Vagina (tissue), 2 donors: ENCODE data around the gene FBXO41. TPM values are rescaled to one million over a fixed set of nuclear protein-coding genes. Genes with fewer than 3 reads are reported as not detected.

ENCODE experiments used
- DNase-seq, 2 donors: peaks; one replicate each; pipeline ENCODE4 v3.0.0-alpha.2; 2017; ENCODE audit errors: extremely low spot score in 2 of 2
- H3K27ac ChIP-seq: fragments of 200-600 bp; sonication (generic); one replicate; pipeline ENCODE4 v1.5.1; 2019
- H3K27me3 ChIP-seq: fragments of 200-600 bp; sonication (generic); one replicate; pipeline ENCODE4 v1.5.1; 2019
- H3K36me3 ChIP-seq, 2 donors: fragments of 200-600 bp; sonication (generic); one replicate each; pipeline ENCODE4 v1.5.1; 2017 to 2019
- H3K4me1 ChIP-seq: fragments of 200-600 bp; sonication (generic); one replicate; pipeline ENCODE4 v1.5.1; 2019
- H3K4me3 ChIP-seq, 2 donors: fragments of 200-600 bp; sonication (generic); 1 replicate in 1 of 2; 2 replicates in 1 of 2; pipeline ENCODE4 v1.5.1; 2016 to 2019
- H3K9me3 ChIP-seq: fragments of 200-600 bp; sonication (generic); one replicate; pipeline ENCODE4 v1.5.1; 2019
- POLR2A ChIP-seq, 2 donors: fragments of 450-650 bp; IDR thresholded peaks; one replicate each; pipeline ENCODE4 v1.6.1; 2017; ENCODE audit warnings: antibody characterized with exemption in 2 of 2, mild to moderate bottlenecking in 2 of 2, moderate library complexity in 2 of 2
- POLR2AphosphoS5 ChIP-seq, 2 donors: sonication (generic); formaldehyde crosslinking; IDR thresholded peaks; one replicate each; pipeline ENCODE4 v1.9.0; 2017; ENCODE audit warnings: antibody characterized with exemption in 2 of 2, mild to moderate bottlenecking in 2 of 2, low read depth in 1 of 2; ENCODE audit not compliant: insufficient read depth in 1 of 2
- intact Hi-C: fragments of 100-400 bp; cut with DNase I; formaldehyde crosslinking; loops from one replicate; pipeline ENCODE4 v1.15.1; 2023
- total RNA-seq: library from RNA; depleted of rRNA; stranded (reverse); fragments of >200 nt; gene quantifications from one replicate; pipeline ENCODE4 v1.2.3, GENCODE V29; 2016
- TF ChIP-seq, protein P1 (sequence below), 3 experiments: fragments of 450-650 bp in 2 of 3; fragments of 200-600 bp in 1 of 3; sonication (generic) in 1 of 3; IDR thresholded peaks; one replicate each; pipeline ENCODE4 v1.5.1; 2017 to 2019; ENCODE audit warnings: antibody characterized with exemption in 3 of 3, mild to moderate bottlenecking in 2 of 3, moderate library complexity in 2 of 3

Gene FBXO41
- total RNA-seq, 1 donor from 2014 or later: 2.7 TPM

DNA sequence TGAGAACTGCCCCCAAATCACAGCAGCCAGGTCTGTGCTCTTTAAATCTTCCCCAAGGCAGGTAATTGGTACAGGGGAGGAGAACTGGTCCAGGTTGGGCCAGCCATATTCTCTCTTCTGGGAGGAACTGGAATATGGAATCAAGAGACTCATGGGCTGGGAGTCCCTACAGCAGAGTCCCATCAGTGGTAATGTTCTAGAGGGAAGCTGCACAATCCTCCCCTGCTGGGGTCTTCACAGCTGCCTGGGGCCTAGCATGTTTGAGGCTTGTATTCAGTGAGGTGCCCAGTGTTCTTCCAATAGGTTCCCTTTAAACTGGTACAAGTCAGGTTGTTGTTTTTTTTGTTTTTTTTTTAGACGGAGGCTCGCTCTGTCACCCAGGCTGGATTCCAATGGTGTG is 30.2 kb upstream of the FBXO41 start:
- no peak overlapping the region for H3K27ac ChIP-seq
- no peaks in the 10 kb centered on the region for H3K27me3 ChIP-seq
- H3K36me3 ChIP-seq: no peaks in the 10 kb centered on the region
- TF ChIP-seq POLR2A (IDR thresholded peaks at IDR 0.05): no peak
- TF ChIP-seq POLR2AphosphoS5 (IDR thresholded peaks at IDR 0.05; ENCODE audit: insufficient read depth in 1 of 2, low read depth in 1 of 2): no peak
- TF ChIP-seq, protein P1, sequence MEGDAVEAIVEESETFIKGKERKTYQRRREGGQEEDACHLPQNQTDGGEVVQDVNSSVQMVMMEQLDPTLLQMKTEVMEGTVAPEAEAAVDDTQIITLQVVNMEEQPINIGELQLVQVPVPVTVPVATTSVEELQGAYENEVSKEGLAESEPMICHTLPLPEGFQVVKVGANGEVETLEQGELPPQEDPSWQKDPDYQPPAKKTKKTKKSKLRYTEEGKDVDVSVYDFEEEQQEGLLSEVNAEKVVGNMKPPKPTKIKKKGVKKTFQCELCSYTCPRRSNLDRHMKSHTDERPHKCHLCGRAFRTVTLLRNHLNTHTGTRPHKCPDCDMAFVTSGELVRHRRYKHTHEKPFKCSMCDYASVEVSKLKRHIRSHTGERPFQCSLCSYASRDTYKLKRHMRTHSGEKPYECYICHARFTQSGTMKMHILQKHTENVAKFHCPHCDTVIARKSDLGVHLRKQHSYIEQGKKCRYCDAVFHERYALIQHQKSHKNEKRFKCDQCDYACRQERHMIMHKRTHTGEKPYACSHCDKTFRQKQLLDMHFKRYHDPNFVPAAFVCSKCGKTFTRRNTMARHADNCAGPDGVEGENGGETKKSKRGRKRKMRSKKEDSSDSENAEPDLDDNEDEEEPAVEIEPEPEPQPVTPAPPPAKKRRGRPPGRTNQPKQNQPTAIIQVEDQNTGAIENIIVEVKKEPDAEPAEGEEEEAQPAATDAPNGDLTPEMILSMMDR (IDR thresholded peaks at IDR 0.05): no peak
- intact Hi-C loops: loop anchor here (10.0 kb wide), 1 partner anchor 1250 kb away; no protein-coding TSS in a partner anchor
- no peak overlapping the region for H3K4me3 ChIP-seq
- no peaks in the 10 kb centered on the region for H3K9me3 ChIP-seq
- H3K4me1 ChIP-seq: no peaks in the 10 kb centered on the region
- no peak for DNase-seq

DNA sequence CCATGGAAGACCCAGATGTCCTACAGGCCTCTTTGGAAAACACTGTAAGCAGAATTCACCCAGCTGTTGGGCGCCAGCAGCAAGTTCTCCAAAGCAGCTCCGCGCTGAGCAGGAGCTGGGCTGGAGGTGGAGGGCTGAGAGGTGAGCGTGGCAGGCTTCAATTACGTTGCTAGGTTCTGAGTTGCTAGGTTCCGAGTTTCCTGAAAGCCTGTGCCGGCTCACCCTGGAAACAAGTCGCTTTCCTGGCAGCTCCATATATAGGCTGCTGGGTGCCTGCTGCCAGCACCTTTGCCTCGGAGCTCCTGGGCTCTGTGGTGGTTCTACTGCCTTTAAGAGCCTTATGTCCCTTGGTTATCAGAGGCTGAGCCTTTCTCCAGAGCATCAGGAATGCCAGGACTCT is 23.4 kb upstream of the FBXO41 start:
- no peaks in the 10 kb centered on the region for H3K4me1 ChIP-seq
- no peak for DNase-seq
- H3K4me3 ChIP-seq: no peak overlapping the region
- no peaks in the 10 kb centered on the region for H3K27me3 ChIP-seq
- no peaks in the 10 kb centered on the region for H3K36me3 ChIP-seq
- H3K9me3 ChIP-seq: no peaks in the 10 kb centered on the region
- intact Hi-C loops: no loop called here
- H3K27ac ChIP-seq: no peak overlapping the region
- TF ChIP-seq, protein P1 (IDR thresholded peaks at IDR 0.05): no peak
- TF ChIP-seq POLR2AphosphoS5 (IDR thresholded peaks at IDR 0.05; ENCODE audit: insufficient read depth in 1 of 2, low read depth in 1 of 2) (no peak), POLR2A (IDR thresholded peaks at IDR 0.05) (no peak)

DNA sequence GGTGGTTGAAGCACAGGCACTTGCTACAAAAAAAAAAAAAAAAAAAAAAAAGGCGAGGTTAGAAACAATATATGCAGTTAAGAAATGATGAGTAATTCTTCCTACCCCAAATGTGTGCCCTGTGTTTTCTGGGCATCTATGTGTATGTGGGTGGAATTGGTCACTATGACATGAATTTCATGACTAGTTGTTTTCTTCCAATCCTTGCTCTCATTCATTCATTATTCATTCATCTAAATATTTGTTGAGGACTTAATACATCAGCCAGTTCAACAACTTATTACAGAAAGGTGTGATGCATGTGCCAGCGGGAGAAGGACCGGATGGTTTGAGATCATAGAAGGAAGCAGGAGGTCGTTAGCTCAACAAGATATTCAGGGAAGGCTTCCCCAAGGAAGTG is 17.4 kb upstream of the FBXO41 start:
- DNase-seq: no peak
- TF ChIP-seq POLR2AphosphoS5 (IDR thresholded peaks at IDR 0.05; ENCODE audit: insufficient read depth in 1 of 2, low read depth in 1 of 2): no peak
- TF ChIP-seq, protein P1 (IDR thresholded peaks at IDR 0.05): no peak
- no peak for TF ChIP-seq POLR2A (IDR thresholded peaks at IDR 0.05)

DNA sequence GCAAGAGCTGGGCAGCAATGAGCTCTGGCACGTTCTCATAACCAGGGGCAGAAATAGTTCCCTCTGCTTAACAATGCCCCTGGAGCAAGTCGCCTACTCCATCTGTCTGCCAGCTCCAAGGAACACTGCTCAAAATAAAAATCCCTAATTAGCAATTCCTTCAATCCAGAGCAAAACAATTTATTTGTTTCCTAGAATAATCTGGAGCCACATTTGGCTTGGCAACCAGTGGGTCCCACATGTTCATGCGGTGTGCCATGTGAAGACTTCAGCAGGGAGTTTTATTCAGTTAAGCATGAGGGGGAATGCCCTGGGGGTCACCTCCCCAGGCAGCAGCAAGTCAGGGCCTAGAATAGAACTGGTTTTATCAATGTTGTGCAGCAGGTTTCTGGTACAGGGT is 16.6 kb upstream of the FBXO41 start:
- DNase-seq: no peak
- Histone ChIP-seq H3K4me3 (no peak overlapping the region), H3K27ac (no peak overlapping the region), H3K27me3 (no peaks in the 10 kb centered on the region), H3K36me3 (no peaks in the 10 kb centered on the region), H3K4me1 (no peaks in the 10 kb centered on the region), H3K9me3 (no peaks in the 10 kb centered on the region)
- intact Hi-C loops: no loop called here
- TF ChIP-seq, protein P1 (IDR thresholded peaks at IDR 0.05): no peak
- TF ChIP-seq POLR2A (IDR thresholded peaks at IDR 0.05): no peak
- TF ChIP-seq POLR2AphosphoS5 (IDR thresholded peaks at IDR 0.05; ENCODE audit: insufficient read depth in 1 of 2, low read depth in 1 of 2): no peak

More for the DNA sequence above, 17.4 kb upstream of the FBXO41 start:
- Histone ChIP-seq H3K4me1 (no peaks in the 10 kb centered on the region), H3K9me3 (no peaks in the 10 kb centered on the region), H3K27me3 (no peaks in the 10 kb centered on the region), H3K27ac (no peak overlapping the region), H3K4me3 (no peak overlapping the region), H3K36me3 (no peaks in the 10 kb centered on the region)
- intact Hi-C loops: no loop called here

DNA sequence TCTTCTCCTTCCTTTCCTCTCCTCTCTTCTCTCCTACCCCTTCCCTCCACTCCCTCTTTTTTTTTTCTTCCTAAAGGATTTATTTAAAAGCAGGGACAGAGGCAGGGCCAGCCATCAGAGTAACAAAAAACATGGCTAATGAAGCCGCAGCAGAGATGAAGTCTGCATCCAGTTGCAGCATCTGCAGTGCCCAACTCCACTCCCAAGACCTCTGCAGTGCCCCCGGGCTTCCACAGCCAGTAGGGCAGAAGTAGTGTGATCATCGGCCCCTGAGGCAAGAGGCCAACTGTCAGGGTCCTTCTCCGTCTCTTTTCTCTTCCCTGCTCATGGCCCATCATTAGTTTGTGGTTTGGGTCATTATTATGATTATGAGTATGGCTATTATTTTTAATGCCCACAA is 13.3 kb upstream of the FBXO41 start:
- peaks cover 10% of the 10 kb centered on the region for H3K4me1 ChIP-seq
- H3K4me3 ChIP-seq: no peak overlapping the region
- H3K9me3 ChIP-seq: no peaks in the 10 kb centered on the region
- no peak overlapping the region for H3K27ac ChIP-seq
- H3K36me3 ChIP-seq: no peaks in the 10 kb centered on the region
- intact Hi-C loops: no loop called here
- peaks cover 15% of the 10 kb centered on the region for H3K27me3 ChIP-seq
- DNase-seq: no peak
- TF ChIP-seq POLR2A (IDR thresholded peaks at IDR 0.05) (no peak), POLR2AphosphoS5 (IDR thresholded peaks at IDR 0.05; ENCODE audit: insufficient read depth in 1 of 2, low read depth in 1 of 2) (no peak)
- TF ChIP-seq, protein P1 (IDR thresholded peaks at IDR 0.05): no peak
